Activated CD8-positive, alpha-beta memory T cell treated with anti-CD3 and anti-CD28 coated beads for 48 hours (primary cell): ENCODE measurements around the gene PASK.

Source experiments
- DNase-seq, 3 experiments: peaks; one replicate each; pipeline ENCODE4 v3.0.0-alpha.2; 2020; ENCODE audit warnings: low read depth in 2 of 3, low spot score in 2 of 3

PASK gene

DNA sequence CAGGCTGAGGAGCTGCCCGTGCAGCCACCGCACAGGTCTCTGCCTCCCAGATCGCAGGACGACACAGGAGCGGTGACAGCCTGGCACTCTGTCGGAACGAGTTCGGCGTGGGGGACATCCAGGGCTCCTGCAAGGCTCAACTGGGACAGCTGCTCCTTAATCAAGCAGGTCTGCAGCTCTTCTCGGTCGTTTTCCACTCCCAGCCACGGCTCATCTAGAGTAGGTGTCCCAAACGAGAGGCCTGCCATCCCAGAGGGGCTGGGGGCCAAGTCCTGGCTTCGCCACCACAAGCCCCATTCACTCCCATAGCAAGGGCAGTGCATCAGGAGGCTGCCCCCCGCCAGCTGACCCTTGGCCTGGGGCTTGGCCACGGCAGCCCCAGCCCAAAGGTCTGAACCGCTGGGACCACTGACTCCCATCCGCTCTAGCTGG is 22.5 kb downstream of the PASK start:
- no peak for DNase-seq

DNA sequence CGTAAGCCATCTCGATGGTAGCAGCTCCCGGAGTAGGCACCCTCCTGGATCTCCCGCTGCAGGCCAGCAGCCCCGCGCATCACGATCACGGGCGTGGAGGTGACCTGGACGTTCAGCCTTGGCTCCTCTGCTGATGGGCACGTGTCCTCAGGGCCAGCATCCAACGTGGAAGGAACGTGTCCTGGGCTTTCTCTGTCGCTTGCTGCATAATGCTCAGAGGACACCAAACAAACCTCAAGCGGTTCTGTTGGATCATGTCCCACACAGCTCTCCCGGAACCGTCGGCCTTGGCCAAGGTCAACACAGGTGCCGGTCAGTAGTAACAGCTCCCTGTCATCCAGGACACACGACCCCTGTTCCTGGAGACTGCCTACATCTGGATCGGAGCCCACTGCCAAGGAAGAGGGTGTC is 23.1 kb downstream of the PASK start:
- DNase-seq = no peak

GRCh38 chr2:241125626-241126025 is 23.6 kb downstream of the PASK start:
- no peak for DNase-seq

DNA sequence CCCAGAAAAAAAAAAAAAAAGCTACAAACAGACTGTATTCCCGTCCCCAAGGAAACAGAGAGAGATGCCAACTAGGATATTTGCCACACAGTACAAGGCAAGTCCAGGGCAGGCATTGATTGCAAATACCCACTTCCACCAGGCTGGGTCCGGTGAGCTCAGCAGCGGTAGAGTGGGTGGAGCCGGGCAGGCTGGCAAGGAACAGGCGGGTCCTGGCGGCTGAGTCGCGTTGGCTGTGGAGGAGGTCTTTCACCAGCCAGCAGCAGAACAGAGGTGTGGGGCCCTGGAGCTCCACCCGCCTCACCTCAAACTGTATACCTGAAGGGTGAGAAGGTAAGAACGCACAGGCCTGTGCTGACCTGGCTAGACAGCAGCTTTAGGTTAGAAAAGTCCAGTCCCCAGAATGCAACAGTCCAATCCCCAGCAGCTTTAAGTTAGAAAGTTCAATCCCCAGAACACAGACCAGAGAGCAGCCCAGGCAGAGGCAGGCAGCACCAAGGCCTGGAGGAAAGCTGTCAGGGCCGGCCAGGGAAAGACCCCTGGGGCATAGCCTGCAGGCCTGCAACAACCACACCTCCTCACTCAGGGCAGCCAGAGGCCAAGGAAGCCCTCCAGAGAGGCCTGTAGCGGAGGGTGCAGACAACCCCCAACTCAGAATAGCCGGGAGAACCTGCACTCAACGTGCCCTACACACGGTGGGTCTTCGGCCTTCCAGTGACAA is 25.3 kb downstream of the PASK start:
- no peak for DNase-seq

DNA sequence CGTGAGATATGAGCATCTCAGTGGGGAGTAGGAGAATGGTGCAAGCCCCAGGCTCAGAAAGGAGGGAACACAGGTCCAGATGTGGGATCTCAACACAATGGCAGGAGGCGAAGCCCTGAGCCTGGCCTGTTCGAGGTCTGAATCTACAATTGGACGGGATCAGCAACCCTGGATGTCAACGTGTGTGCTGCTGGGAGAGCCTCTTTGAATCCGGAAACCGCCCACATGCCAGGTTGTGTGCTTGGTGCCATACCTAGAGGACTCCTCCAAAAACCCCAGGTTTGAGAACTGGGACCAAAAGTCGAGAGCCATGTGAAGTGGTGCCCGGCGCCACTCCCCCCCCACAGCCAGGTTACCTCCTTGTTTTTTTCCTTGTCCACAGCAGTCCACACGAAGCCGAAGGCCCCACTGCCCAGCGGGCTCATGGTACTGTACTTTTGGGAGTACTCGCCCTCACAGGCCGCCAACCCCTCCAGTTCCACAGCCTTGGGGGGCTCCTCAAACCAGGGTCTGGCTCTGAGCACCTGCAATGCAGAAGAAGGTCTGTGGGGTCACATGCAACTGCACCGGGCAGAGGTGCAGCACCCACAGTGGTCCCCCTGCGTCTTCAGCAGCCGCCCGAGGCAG is 26.8 kb downstream of the PASK start:
- DNase-seq = no peak

GRCh38 chr2:241121008-241121407 is 28.3 kb downstream of the PASK start:
- DNase-seq = no peak

DNA sequence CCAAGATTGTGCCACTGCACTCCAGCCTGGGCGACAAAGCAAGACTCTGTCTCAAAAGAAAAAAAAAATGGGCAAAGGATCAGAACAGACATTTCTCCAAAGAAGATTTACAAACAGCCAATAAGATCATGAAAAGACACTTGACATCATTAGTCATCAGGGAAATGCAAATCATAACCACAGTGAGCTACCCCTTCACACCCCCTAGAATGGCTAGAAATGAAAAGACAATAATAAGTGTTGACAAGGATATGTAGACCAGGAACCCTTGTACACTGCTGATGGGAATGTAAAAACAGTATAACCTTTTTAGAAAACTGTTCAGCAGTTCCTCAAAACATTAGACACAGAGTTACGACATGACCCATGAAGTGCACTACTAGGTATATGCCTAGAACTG is 28.8 kb downstream of the PASK start:
- DNase-seq = no peak

DNA sequence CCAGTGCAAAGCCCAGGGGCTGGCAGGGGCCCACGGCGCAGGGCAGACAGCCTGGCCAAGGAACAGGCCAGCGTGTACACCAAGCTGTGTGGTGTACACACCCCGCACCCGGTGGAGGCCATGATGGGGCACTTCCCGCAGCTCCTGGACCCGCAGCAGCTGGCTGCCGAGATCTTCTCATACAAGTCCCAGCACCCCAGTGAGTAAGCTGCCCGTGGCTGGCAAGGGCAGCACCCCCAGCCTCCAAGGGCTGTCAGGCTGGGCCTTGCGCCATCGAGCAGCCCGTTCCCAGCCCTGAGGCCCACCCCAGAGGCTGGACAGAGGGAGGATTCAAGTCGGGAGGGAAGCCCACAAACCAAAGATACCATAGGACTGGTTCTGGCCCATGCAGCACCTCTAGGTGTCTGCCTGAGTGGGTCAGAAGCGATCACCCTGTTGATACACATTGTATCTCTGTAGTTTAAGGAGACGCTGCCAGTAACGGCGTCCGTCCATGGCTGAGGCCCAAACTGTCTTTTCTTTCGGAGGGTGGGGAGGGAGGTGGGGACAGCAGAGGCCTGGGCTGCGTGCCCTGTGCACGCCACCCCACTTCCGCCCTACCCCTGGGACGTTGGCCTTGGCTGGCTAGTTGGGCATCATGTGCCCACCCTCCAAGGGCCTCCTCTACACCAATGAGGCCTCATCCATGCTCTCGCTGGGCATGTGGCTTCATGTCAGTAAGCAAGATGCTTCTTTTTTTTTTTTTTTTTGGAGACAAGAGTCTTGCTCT is 30.4 kb downstream of the PASK start:
- no peak for DNase-seq

- DNase-seq = no peak
Observed at GRCh38 chr2:241116606-241117560, 32.4 kb downstream of the PASK start.

DNA sequence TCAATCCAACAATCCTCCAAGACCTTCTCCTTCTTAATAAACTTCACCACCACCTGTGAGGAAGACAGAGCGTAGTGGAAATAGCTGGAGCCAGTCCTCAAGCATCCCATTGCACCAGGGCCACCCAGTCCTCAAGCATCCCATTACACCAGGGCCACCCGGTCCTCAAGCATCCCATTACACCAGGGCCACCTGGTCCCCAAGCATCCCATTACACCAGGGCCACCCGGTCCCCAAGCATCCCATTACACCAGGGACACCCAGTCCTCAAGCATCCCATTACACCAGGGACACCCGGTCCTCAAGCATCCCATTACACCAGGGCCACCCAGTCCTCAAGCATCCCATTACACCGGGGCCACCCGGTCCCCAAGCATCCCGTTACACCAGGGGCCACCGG is 33.9 kb downstream of the PASK start:
- DNase-seq = no peak

DNA sequence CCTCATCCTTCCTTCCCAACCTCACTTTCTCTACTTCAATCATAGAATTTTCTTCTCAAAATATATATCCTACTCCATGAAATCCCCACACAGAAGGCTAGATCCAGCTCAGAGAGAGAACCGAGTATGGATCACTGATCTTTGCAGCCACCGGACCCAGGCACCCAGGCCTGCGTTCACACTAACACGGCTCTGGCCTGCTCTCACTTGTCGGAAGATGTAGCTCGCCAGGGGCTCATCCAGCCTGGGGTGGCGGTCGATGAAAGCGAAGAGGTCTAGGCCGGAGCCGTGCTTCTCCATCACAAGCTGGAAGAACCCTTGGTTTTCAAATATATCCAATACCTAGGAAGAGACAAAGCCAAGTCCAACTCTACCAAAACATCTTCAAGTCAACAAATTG is 34.4 kb downstream of the PASK start:
- DNase-seq = no peak

DNA sequence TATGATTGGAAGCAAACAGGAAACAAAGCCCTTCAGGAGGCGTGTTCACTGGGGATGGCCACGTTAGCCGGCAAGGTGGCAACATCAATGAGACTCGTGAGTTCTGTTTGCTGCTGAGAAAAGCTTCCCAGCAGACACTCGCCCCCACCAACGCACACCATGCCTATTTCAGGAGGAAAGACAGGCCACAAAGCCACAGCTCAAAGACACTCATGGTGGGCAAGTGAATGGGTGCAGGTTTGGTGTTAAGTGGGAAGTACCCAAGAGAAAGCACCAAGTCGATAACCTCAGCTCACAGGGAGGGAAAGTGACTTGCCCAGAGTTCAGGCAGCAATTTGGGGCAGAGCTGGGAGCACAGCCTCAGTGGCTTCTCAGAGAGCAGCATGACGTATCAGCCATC is 36.7 kb downstream of the PASK start:
- peak in 1 of 3 experiments; percentile 33 for DNase-seq

- DNase-seq = no peak
Observed at GRCh38 chr2:241112046-241112445, 37.2 kb downstream of the PASK start.

DNA sequence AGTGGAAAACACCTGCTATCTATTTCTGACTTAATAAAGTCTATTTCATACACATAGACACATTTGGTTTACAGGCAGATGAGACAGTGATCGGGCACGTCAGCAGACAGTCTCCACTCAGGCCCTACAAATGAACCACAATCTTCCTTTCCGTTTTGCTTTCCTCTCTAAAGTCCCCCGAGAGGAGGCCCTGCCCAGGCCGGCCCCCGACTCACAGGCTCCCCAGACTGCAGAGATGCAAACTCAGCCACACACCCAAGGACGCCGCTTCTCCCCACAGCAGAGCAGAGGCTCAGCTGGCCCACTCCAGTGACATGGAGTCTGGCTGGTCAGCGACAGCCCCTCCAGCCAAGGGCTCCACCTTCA is 37.8 kb downstream of the PASK start:
- no peak for DNase-seq

- DNase-seq = no peak
Observed at GRCh38 chr2:241110607-241111439, 38.4 kb downstream of the PASK start.

GRCh38 chr2:241110089-241110606 is 39.1 kb downstream of the PASK start:
- no peak for DNase-seq

GRCh38 chr2:241109210-241110088 is 39.8 kb downstream of the PASK start:
- DNase-seq = no peak

DNA sequence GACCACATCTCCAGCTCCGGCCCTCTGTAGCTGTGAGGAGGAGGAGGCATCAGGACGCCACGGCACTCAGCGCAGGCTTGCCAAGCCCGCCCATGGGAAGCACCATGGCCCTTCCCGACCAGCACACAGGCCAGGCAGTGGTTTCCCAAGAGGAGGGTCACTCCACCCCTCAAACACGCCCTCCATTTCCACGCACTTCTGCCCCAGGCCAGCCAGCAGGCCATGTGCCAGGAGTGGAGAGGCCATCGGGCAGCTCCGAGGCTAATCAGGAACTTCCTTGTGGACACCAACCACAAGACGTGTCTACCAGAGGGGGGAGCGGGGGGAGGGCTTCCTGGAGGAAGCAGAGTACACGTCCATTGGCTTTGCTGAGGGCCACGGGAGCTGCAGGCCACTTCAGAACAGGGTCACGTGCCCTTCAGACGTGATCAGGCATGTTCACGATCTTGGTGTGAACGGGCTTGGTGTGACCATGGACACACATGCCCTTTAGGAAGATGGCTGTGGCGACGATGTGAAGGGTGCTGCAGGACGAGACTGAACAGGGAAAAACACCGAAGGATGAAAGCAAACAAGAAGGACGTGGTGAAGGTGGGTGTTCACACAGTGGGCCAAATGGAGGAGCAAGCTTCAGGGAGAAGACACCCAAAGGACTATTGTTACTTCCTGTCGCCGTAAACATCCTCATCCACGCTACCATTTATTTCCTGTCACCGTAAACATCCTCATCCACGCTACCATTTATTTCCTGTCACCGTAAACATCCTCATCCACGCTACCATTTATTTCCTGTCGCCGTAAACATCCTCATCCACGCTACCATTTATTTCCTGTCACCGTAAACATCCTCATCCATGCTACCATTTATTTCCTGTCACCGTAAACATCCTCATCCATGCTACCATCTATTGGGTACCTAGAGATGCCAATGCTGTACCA is 40.7 kb downstream of the PASK start:
- no peak for DNase-seq
